ENCODE data around the gene PIAS4.

PIAS4 gene

GRCh38 chr19:4064496-4065260, 57.1 kb downstream of the PIAS4 start (continued):
- TF ChIP-seq ZNF701 (tag by site-specific recombination; IDR thresholded peaks at IDR 0.05), result no peak
- no peak for TF ChIP-seq ZNF214 (tag by site-specific recombination; IDR thresholded peaks at IDR 0.05; ENCODE audit: borderline replicate concordance)
- TF ChIP-seq ZBTB8A (tag by site-specific recombination; IDR thresholded peaks at IDR 0.05), result peak; percentile 87; the same call in 1 of the 2 replicates
- no peak for TF ChIP-seq YY2 (tag by site-specific recombination; IDR thresholded peaks at IDR 0.05)
- TF ChIP-seq ZBTB7A (tag by site-specific recombination; IDR thresholded peaks at IDR 0.05; ENCODE audit: low read depth), result peak; percentile 33
- TF ChIP-seq ZNF510 (tag by site-specific recombination; IDR thresholded peaks at IDR 0.05; ENCODE audit: insufficient replicate concordance), result no peak
- TF ChIP-seq ZBTB48 (tag by site-specific recombination; IDR thresholded peaks at IDR 0.05), result 0 out of 2 replicates have a peak, but pooled peaks have one; percentile 20
- TF ChIP-seq ZXDB (tag by site-specific recombination; IDR thresholded peaks at IDR 0.05), result no peak
- TF ChIP-seq, protein P1, sequence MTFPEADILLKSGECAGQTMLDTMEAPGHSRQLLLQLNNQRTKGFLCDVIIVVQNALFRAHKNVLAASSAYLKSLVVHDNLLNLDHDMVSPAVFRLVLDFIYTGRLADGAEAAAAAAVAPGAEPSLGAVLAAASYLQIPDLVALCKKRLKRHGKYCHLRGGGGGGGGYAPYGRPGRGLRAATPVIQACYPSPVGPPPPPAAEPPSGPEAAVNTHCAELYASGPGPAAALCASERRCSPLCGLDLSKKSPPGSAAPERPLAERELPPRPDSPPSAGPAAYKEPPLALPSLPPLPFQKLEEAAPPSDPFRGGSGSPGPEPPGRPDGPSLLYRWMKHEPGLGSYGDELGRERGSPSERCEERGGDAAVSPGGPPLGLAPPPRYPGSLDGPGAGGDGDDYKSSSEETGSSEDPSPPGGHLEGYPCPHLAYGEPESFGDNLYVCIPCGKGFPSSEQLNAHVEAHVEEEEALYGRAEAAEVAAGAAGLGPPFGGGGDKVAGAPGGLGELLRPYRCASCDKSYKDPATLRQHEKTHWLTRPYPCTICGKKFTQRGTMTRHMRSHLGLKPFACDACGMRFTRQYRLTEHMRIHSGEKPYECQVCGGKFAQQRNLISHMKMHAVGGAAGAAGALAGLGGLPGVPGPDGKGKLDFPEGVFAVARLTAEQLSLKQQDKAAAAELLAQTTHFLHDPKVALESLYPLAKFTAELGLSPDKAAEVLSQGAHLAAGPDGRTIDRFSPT (tag by site-specific recombination; IDR thresholded peaks at IDR 0.05), result peak; percentile 98
- TF ChIP-seq ZNF423 (tag by site-specific recombination; IDR thresholded peaks at IDR 0.05), result peak; percentile 99
- no peak for TF ChIP-seq ZNF843 (tag by site-specific recombination; IDR thresholded peaks at IDR 0.05)
- TF ChIP-seq, protein P2, sequence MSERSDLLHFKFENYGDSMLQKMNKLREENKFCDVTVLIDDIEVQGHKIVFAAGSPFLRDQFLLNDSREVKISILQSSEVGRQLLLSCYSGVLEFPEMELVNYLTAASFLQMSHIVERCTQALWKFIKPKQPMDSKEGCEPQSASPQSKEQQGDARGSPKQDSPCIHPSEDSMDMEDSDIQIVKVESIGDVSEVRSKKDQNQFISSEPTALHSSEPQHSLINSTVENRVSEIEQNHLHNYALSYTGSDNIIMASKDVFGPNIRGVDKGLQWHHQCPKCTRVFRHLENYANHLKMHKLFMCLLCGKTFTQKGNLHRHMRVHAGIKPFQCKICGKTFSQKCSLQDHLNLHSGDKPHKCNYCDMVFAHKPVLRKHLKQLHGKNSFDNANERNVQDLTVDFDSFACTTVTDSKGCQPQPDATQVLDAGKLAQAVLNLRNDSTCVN (tag by site-specific recombination; optimal IDR thresholded peaks at IDR 0.05), result peak; percentile 86
- TF ChIP-seq, protein P3, sequence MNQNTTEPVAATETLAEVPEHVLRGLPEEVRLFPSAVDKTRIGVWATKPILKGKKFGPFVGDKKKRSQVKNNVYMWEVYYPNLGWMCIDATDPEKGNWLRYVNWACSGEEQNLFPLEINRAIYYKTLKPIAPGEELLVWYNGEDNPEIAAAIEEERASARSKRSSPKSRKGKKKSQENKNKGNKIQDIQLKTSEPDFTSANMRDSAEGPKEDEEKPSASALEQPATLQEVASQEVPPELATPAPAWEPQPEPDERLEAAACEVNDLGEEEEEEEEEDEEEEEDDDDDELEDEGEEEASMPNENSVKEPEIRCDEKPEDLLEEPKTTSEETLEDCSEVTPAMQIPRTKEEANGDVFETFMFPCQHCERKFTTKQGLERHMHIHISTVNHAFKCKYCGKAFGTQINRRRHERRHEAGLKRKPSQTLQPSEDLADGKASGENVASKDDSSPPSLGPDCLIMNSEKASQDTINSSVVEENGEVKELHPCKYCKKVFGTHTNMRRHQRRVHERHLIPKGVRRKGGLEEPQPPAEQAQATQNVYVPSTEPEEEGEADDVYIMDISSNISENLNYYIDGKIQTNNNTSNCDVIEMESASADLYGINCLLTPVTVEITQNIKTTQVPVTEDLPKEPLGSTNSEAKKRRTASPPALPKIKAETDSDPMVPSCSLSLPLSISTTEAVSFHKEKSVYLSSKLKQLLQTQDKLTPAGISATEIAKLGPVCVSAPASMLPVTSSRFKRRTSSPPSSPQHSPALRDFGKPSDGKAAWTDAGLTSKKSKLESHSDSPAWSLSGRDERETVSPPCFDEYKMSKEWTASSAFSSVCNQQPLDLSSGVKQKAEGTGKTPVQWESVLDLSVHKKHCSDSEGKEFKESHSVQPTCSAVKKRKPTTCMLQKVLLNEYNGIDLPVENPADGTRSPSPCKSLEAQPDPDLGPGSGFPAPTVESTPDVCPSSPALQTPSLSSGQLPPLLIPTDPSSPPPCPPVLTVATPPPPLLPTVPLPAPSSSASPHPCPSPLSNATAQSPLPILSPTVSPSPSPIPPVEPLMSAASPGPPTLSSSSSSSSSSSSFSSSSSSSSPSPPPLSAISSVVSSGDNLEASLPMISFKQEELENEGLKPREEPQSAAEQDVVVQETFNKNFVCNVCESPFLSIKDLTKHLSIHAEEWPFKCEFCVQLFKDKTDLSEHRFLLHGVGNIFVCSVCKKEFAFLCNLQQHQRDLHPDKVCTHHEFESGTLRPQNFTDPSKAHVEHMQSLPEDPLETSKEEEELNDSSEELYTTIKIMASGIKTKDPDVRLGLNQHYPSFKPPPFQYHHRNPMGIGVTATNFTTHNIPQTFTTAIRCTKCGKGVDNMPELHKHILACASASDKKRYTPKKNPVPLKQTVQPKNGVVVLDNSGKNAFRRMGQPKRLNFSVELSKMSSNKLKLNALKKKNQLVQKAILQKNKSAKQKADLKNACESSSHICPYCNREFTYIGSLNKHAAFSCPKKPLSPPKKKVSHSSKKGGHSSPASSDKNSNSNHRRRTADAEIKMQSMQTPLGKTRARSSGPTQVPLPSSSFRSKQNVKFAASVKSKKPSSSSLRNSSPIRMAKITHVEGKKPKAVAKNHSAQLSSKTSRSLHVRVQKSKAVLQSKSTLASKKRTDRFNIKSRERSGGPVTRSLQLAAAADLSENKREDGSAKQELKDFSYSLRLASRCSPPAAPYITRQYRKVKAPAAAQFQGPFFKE (tag by site-specific recombination; IDR thresholded peaks at IDR 0.05; ENCODE audit: borderline replicate concordance), result 0 out of 2 replicates have a peak, but pooled peaks have one; percentile 67
- TF ChIP-seq ZNF138 (tag by site-specific recombination; IDR thresholded peaks at IDR 0.05; ENCODE audit: borderline replicate concordance), result no peak
- TF ChIP-seq ZNF580 (tag by site-specific recombination; IDR thresholded peaks at IDR 0.05), result no peak
- TF ChIP-seq SP7 (tag by site-specific recombination; IDR thresholded peaks at IDR 0.05), result no peak; the same call in 1 of the 2 replicates
- TF ChIP-seq ZSCAN18 (tag by site-specific recombination; IDR thresholded peaks at IDR 0.05), result no peak
- peak; percentile 79; the same call in 1 of the 2 replicates for TF ChIP-seq ZFHX2 (tag by site-specific recombination; conservative IDR thresholded peaks at IDR 0.05)
- no peak for TF ChIP-seq ZNF549 (tag by site-specific recombination; IDR thresholded peaks at IDR 0.05)
- TF ChIP-seq ZNF555 (tag by site-specific recombination; conservative IDR thresholded peaks at IDR 0.05), result no peak
- TF ChIP-seq ZNF513 (tag by site-specific recombination; IDR thresholded peaks at IDR 0.05), result no peak
- peak; percentile 96 for TF ChIP-seq GLIS2 (tag by site-specific recombination; IDR thresholded peaks at IDR 0.05)
- TF ChIP-seq KLF7 (tag by site-specific recombination; IDR thresholded peaks at IDR 0.05; ENCODE audit: borderline replicate concordance), result no peak
- TF ChIP-seq ZNF202 (tag by site-specific recombination; IDR thresholded peaks at IDR 0.05; ENCODE audit: borderline replicate concordance), result 0 out of 2 replicates have a peak, but pooled peaks have one; percentile 4

Measured in HEK293 (cell line).